ENCODE results near the gene SEZ6L2.
"Not testable (repeated sequence)": the region's sequence is repeated elsewhere in the genome, so short reads cannot be mapped to it uniquely, and the experiment has no call there.

The SEZ6L2 gene

GRCh38 chr16:29875206-29875605 lies 24.1 kb downstream of the SEZ6L2 start:
- no peaks in the 10 kb centered on the region for H3K9me2 ChIP-seq (replicated peaks; ENCODE audit: low read depth, low read length)
- H2AFZ ChIP-seq (ENCODE audit: low read length): no peak overlapping the region
- H3F3A ChIP-seq (ENCODE audit: low read depth): no peaks in the 10 kb centered on the region
- H3K27me3 ChIP-seq (ENCODE audit: insufficient read depth, low read length, poor library complexity, severe bottlenecking): no peaks in the 10 kb centered on the region
- H3K9ac ChIP-seq (ENCODE audit: low read depth, low read length, poor library complexity, severe bottlenecking): no peak overlapping the region
- no peak overlapping the region for H3K4me2 ChIP-seq (ENCODE audit: low read depth, low read length, poor library complexity, severe bottlenecking)
- no peaks in the 10 kb centered on the region for H3K9me3 ChIP-seq (ENCODE audit: insufficient read depth, low read depth, low read length)
- no peaks in the 10 kb centered on the region for H4K20me1 ChIP-seq (ENCODE audit: insufficient read depth, low read length, poor library complexity, severe bottlenecking)
- no peak overlapping the region for H3K4me3 ChIP-seq (ENCODE audit: low read length, poor library complexity, severe bottlenecking)
- no peaks in the 10 kb centered on the region for H3K4me1 ChIP-seq (ENCODE audit: insufficient read depth, low read length, poor library complexity, severe bottlenecking)
- TF ChIP-seq CTCF (conservative IDR thresholded peaks at IDR 0.05; ENCODE audit: low read length): no peak
- no peak for TF ChIP-seq EZH2phosphoT487 (IDR thresholded peaks at IDR 0.05; ENCODE audit: borderline replicate concordance)
- no peaks in the 10 kb centered on the region for H3K79me2 ChIP-seq (ENCODE audit: insufficient read depth, low read length)
- no peaks in the 10 kb centered on the region for H3K36me3 ChIP-seq (ENCODE audit: insufficient read depth, low read length)

- no peaks in the 10 kb centered on the region for H4K20me1 ChIP-seq (ENCODE audit: insufficient read depth, low read length, poor library complexity, severe bottlenecking)
- no peaks in the 10 kb centered on the region for H3K4me1 ChIP-seq (ENCODE audit: insufficient read depth, low read length, poor library complexity, severe bottlenecking)
- no peaks in the 10 kb centered on the region for H3K27me3 ChIP-seq (ENCODE audit: insufficient read depth, low read length, poor library complexity, severe bottlenecking)
- H3K4me2 ChIP-seq (ENCODE audit: low read depth, low read length, poor library complexity, severe bottlenecking): no peak overlapping the region
- H3F3A ChIP-seq (ENCODE audit: low read depth): no peaks in the 10 kb centered on the region
- TF ChIP-seq CTCF (conservative IDR thresholded peaks at IDR 0.05; ENCODE audit: low read length): no peak
- H3K4me3 ChIP-seq (ENCODE audit: low read length, poor library complexity, severe bottlenecking): no peak overlapping the region
- no peaks in the 10 kb centered on the region for H3K36me3 ChIP-seq (ENCODE audit: insufficient read depth, low read length)
- no peak overlapping the region for H3K9ac ChIP-seq (ENCODE audit: low read depth, low read length, poor library complexity, severe bottlenecking)
- H2AFZ ChIP-seq (ENCODE audit: low read length): no peak overlapping the region
- H3K9me2 ChIP-seq (replicated peaks; ENCODE audit: low read depth, low read length): no peaks in the 10 kb centered on the region
- H3K9me3 ChIP-seq (ENCODE audit: insufficient read depth, low read depth, low read length): no peaks in the 10 kb centered on the region
- H3K79me2 ChIP-seq (ENCODE audit: insufficient read depth, low read length): no peaks in the 10 kb centered on the region
Observed at GRCh38 chr16:29873319-29873718, 26.0 kb downstream of the SEZ6L2 start.

- H4K20me1 ChIP-seq (ENCODE audit: insufficient read depth, low read length, poor library complexity, severe bottlenecking): no peaks in the 10 kb centered on the region
- H3K4me1 ChIP-seq (ENCODE audit: insufficient read depth, low read length, poor library complexity, severe bottlenecking): peaks cover 5% of the 10 kb centered on the region
- H2AFZ ChIP-seq (ENCODE audit: low read length): no peak overlapping the region
- no peak overlapping the region for H3K9ac ChIP-seq (ENCODE audit: low read depth, low read length, poor library complexity, severe bottlenecking)
- H3K4me2 ChIP-seq (ENCODE audit: low read depth, low read length, poor library complexity, severe bottlenecking): no peak overlapping the region
- TF ChIP-seq EZH2phosphoT487 (IDR thresholded peaks at IDR 0.05; ENCODE audit: borderline replicate concordance) (no peak), CTCF (conservative IDR thresholded peaks at IDR 0.05; ENCODE audit: low read length) (no peak)
- H3K9me3 ChIP-seq (ENCODE audit: insufficient read depth, low read depth, low read length): no peaks in the 10 kb centered on the region
- H3K4me3 ChIP-seq (ENCODE audit: low read length, poor library complexity, severe bottlenecking): no peak overlapping the region
- no peaks in the 10 kb centered on the region for H3K79me2 ChIP-seq (ENCODE audit: insufficient read depth, low read length)
- H3K36me3 ChIP-seq (ENCODE audit: insufficient read depth, low read length): no peaks in the 10 kb centered on the region
- H3K27me3 ChIP-seq (ENCODE audit: insufficient read depth, low read length, poor library complexity, severe bottlenecking): no peaks in the 10 kb centered on the region
- no peaks in the 10 kb centered on the region for H3K9me2 ChIP-seq (replicated peaks; ENCODE audit: low read depth, low read length)
- no peaks in the 10 kb centered on the region for H3F3A ChIP-seq (ENCODE audit: low read depth)
Observed at GRCh38 chr16:29871822-29872546, 27.4 kb downstream of the SEZ6L2 start.

- not testable (repeated sequence) for H4K20me1 ChIP-seq (ENCODE audit: insufficient read depth, low read length, poor library complexity, severe bottlenecking); H3K79me2 ChIP-seq (ENCODE audit: insufficient read depth, low read length); H3K27me3 ChIP-seq (ENCODE audit: insufficient read depth, low read length, poor library complexity, severe bottlenecking); H3K4me1 ChIP-seq (ENCODE audit: insufficient read depth, low read length, poor library complexity, severe bottlenecking); H2AFZ ChIP-seq (ENCODE audit: low read length); H3K36me3 ChIP-seq (ENCODE audit: insufficient read depth, low read length); H3F3A ChIP-seq (ENCODE audit: low read depth); H3K9me2 ChIP-seq (replicated peaks; ENCODE audit: low read depth, low read length); H3K9me3 ChIP-seq (ENCODE audit: insufficient read depth, low read depth, low read length); H3K4me3 ChIP-seq (ENCODE audit: low read length, poor library complexity, severe bottlenecking); H3K9ac ChIP-seq (ENCODE audit: low read depth, low read length, poor library complexity, severe bottlenecking); H3K4me2 ChIP-seq (ENCODE audit: low read depth, low read length, poor library complexity, severe bottlenecking)
Observed at GRCh38 chr16:29869067-29869466, 30.3 kb downstream of the SEZ6L2 start.

All from Loucy (cell line).